GM19240 (cell line): ENCODE results near the gene LRRC39.

Experiments
- DNase-seq: peaks from one replicate; pipeline ENCODE4 v3.0.0; 2011; ENCODE audit warnings: low spot score; ENCODE audit not compliant: insufficient read length

The LRRC39 gene

DNA sequence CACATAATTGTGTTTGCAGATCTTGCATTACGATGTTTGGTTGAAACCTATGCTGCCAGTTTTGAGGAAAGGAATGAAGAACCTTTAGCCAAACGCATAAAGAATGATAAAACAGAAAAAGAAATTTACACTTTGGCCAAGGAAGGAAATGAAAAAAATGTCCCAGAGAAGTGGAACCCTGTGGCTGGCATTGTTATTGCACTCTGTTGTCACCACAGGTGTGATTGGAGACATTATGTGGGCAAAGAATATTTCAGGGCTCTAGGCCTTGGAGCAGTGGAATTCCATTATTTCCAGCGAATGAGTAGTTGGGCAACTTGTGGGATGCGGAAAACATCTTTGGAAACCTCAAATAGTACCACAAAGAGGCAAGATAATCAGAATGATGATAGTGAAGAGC is 30.2 kb downstream of the LRRC39 start:
- DNase-seq, result no peak

DNA sequence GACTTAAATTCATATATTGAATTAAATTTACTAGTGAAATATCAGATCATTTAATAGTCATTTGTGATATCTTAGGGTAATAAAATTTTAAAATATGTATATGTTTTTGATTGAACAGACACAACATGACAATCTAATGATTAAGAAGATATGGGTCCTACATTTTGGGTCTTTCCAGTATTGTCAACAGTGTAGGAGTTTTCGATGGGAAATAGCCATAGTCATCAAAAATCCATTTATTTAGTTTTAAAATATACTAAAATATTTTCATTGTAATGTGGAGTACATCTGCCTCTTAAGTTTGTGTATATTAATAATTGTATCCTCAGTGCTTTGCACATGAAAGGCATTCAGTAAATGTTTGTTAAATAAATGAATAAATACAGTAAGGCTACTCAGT is 31.1 kb downstream of the LRRC39 start:
- no peak for DNase-seq

DNA sequence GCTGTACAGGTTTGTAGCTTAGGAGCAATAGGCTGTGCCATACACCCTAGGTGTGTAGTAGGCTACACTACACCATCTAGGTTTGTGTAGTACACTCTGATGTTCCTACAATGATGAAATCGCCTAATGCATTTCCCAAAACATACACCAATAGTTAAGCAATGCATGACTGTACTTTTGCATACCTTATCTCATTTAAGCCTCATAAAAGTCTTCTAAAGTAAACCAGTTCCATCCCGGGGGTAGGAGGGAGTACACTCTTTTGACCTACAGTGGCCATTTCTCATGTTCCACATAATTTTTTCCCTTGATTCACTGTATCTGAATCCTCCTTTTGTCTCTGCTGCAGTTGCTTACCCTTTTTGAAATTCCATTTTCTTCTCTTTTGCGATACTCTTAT is 32.9 kb downstream of the LRRC39 start:
- no peak for DNase-seq

DNA sequence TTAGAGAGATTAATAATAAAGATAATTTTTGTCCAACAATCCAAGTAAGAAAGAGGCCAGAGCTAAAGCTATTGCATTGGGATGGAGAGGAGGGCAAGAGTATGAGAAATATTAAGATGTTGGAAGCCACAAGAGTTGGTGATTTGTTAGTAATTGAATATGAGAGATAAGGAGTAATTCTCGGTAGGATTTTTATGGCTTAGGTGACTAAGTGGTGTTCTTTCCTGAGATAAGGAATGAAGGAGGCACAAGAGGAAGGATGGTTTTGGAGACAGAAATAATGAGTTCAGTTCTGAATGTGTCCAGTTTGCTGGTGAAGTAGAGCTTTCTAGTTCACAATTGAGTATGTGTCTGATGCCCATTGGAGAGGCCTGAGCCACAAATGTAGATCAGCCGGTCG is 35.7 kb downstream of the LRRC39 start:
- no peak for DNase-seq

DNA sequence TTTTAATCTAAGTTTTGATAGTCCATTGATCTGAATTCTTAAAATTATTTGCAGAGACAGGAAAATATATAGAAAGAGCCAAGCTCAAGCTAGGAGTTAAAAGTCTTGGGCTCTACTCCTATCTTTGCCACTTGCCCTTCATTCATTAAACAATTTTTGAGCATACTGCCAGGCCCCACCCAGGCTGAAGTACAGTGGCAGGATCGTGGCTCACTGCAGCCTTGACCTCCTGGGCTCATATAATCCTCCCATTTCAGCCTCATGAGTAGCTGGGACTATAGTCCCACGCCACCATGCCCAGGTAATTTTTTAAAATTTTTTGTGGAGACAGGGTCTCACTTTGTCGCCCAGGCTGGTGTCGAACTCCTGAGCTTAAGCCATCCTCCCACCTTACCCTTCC is 36.9 kb downstream of the LRRC39 start:
- no peak for DNase-seq

DNA sequence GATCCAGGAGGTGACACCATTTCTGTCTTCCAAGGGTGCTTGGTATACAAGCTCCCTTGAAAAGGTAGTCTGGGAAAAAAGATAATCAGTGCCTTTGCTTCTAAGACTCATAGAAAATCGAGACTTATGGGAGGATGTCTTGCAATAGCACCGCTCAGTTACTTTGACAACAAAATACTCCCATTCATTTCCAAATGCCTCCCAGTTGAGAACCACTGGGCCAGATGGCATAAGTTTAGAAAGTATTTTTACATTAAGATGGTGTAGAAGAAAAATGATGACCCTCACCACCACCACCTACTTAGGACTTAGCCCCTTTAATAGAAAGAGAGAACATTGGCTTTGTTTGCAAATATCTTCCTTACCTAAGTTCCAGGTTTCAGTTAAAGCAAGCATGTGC is 40.5 kb downstream of the LRRC39 start:
- no peak for DNase-seq

DNA sequence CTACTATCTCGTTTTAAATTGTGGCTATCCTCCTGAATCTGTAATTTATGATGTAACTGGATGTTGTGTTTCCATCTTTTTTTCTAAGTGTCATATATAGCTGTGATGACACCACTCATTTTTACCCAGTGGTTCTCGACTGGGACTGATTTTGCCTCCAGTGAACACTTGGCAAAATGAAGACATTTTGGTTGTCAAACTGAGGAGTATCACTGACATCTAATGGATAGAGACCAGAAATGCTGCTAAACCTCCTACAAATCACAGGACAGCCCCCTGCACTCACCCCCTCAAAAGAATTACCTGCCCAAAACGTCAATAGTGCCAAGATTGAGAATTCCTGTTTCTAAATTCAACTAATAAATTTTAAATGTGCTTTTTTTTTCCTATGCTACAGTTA is 43.2 kb downstream of the LRRC39 start:
- no peak for DNase-seq

DNA sequence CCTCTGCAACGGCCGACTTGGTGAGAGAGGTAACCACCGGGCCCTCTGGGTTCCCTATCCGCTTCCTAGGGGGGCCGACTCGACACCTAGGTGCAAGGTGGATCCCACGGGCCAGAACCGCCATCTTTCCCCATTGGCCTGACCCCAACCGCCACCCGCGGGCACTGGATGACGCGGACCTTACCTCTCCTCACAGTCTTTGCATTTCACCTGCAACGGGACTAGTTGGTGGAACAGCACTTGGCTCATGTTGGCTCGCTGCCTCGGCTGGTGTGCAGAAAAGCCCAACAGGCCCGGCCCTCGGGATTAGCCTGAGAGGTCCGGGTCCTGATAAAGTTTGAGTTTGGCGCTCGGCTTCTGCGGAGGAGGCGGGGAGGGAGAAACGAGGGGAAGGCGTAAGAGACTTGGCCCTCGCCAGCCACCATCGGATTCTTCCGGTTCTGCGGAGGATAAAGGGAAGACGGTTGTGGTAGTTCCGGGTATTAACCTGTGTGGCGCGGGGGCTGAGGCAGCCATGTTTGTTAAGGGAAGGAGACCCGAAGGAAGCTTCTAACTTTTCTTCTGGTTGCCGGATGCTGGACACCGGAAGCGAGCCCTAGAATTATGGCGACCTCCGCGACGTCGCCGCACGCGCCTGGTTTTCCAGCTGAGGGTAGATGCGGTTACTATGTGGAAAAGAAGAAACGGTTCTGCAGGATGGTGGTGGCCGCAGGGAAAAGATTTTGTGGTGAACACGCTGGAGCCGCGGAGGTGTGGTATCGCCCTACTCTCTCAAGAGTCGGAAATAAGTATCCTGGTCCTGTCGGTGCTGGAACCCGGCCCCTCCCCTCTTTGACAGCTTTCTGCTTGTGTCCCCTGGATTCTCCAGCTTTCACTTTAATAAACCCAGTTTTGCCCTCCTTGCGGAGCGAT is 45.2 kb downstream of the LRRC39 start, which contains the start of the genes SASS6 and TRMT13:
TSS of gene SASS6 (minus strand) at position 365 of the 912 bp plus-strand sequence. CDS start at position 249, 116 bp downstream.
TSS of gene TRMT13 (plus strand) at position 598 of the 912 bp plus-strand sequence. CDS start at position 604, 6 bp downstream.
- peak; percentile 61 for DNase-seq

DNA sequence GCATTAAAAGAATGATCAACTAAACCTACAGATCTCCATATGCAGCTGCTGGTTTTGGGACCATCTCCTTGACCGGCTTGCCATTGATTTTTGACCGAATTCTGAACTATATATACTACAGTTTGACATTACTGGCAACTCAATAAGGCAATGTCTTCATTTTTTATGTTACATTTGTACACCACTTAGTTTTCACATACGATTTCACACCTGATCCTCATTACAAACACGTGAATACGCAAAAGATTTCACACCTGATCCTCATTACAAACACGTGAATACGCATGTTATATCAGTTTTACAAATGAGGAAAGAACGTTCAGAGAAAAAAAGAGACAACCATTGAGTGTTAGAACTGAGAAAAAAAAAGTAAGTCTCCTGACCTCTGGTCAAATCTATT is 46.4 kb downstream of the LRRC39 start:
- DNase-seq, result no peak

DNA sequence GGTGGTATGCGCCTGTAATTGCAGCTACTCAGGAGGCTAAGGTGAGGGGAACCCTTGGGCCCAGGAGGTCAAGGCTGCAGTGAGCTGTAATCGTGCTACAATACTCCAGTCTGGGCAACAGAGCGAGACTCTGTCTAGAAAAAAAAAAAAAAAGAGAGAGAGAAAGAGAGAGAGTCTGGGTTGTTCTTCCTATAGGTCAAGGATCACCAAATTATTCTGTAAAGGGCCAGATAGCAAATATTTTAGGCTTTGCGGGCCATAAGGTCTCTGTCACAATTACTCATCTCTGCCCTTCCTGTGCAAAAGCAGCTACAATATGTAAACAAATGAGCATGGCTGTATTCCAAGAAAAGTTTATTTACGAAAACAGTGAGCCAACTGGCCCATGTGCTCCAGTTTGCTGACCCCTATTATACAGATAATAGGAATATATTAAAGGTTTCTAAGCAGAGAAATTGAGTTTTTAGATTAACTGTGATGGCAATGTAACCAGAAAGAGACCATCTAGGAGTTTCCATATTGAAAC is 47.4 kb downstream of the LRRC39 start:
- DNase-seq, result no peak

DNA sequence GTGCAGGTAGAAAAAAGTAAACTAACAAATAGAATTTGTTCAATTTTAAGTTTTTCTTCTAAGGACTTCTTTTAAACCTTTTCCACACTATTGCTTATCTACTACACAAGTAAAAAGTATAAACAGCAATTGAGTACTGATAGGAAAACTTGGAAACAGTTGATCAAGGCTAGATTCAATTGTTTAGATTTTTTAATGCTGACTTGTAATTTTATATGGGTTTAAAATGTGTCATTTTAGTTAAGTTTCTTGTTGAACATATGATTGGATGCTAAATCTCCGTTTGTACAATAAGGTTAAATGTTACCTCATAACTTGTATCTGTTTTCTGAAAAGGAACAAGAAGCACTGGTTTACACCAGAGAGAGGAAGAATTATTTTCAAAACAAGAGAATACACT is 50.8 kb downstream of the LRRC39 start:
- DNase-seq, result no peak

DNA sequence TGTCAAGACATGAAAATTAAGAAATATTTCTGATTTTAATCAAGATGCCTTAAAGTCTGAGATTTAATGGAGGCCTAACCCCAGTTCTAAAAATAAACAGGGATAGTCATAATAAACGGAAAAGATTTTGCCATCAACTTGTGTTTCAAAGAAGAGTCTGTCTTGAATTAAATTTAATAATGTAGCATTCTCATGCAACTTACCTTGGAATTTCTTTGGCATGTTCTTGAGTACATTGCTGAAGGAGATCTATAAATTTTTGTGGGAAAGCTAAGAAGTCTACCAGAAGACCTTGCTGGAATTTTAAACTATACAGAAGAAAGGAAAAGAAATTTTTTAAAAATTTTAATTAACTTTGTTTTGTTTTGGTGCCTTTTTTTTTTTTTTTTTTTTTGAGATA is 55.9 kb downstream of the LRRC39 start:
- no peak for DNase-seq

DNA sequence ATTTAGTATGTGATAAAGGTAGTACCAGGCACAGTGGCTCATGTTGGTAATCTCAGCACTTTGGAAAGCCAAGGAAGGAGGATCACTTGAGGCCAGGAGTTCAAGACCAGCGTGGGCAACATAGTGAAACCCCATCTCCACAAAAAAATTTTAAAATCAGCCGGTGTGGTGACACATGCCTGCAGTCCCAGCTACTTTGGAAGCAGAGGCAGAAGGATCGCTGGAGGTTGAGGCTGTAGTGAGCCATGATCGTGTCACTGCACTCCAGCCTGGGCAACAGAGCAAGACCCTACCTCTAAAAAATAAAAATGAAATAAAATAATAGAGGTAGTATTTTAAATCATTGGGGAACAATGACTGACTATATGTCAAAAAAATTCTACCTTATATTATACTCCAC is 62.5 kb downstream of the LRRC39 start:
- no peak for DNase-seq

DNA sequence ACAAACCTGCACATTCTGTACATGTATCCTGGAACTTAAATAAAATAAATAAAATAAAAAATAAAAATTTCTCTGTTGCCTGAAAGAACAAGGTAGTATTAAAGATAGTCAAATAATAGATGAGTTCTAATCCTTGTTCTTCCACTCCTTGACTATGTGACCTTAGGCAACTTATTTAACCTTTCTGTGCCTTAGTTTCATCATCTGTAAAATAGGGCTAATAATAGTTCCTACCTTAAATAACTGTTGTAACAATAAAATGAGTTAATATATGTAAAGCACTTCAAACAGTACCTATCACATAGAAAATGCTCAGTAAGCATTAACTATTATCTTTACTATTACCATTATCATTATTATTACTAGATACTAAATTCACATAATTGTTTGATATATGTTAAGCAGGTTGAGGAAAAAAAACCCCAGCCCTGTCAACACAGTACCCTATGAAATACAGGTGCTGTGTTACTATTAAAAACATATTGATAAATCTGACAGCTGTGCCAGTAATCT is 68.4 kb downstream of the LRRC39 start:
- no peak for DNase-seq

DNA sequence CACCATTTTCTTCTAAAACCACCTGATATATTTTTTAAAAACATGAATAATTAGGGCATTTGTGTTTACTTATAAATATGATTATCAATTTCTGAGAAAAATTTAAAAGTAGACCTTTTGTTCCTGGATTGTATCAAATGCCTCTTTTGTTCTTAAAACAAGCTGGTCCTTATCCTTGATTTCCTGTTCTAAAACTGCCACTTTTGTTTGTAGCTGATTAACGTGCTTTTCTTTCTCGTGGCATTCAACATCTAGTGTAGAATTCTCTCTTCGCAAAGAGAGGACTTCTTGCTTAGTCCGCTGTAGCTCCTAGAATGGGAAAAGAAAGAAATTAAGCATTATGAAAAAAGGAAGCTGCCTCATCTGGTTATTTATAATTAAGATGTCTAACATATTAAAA is 70.4 kb downstream of the LRRC39 start:
- DNase-seq, result no peak

DNA sequence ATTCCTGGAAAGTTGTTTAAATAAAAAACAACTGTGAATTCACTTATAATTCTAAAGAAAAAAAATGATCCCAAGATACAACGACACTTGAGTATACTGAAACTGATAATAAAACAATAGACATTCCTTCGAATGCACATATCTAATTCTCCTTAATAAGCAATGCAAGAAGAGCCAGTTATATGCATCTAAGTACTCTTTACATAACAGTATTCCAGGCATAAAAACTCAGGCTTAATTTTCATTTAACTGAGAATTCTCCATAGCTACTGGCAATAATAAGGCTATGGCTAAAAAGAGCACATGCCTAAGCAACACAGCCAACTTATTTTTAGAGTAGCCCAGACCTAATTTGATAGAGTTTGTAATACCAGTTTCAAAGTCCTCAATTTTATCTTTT is 76.5 kb downstream of the LRRC39 start:
- DNase-seq, result no peak

DNA sequence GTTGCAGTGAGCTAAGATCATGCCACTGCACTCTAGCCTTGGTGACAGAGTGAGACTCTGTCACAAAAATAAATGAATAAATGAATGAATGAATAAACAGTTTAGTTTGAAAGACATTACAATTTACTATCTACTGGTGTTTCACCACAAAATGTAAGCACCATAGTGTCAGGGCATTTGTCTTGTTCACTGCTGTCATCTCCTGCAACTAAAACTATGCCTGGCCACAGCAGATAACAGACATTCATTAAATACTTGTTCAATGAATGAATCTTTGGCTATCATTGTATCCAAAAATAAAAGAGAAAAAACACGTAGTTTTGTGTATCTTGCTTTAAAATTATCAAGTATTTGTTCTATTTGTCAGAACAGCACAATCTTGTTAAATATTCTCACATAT is 77.9 kb downstream of the LRRC39 start:
- no peak for DNase-seq
